Peyer's patch (tissue), 4 donors: Measurements from ENCODE around the gene KCNN3. TPM values are rescaled to one million over a fixed set of nuclear protein-coding genes. Genes with fewer than 3 reads are reported as not detected.

Source experiments
- DNase-seq, 3 donors: peaks; one replicate each; pipeline ENCODE4 v3.0.0-alpha.2; 2017 to 2019
- H3K27ac ChIP-seq, 4 donors: fragments of 200-600 bp; sonication (generic); one replicate each; pipeline ENCODE4 v1.5.1; 2016 to 2019
- H3K27me3 ChIP-seq, 2 donors: fragments of 200-600 bp; sonication (generic); one replicate each; pipeline ENCODE4 v1.5.1; 2019
- H3K36me3 ChIP-seq, 3 donors: fragments of 200-600 bp; sonication (generic); one replicate each; pipeline ENCODE4 v1.5.1; 2016 to 2019
- H3K4me1 ChIP-seq, 4 donors: fragments of 200-600 bp; sonication (generic); one replicate each; pipeline ENCODE4 v1.5.1; 2016 to 2019
- H3K4me3 ChIP-seq, 4 donors: fragments of 200-600 bp; sonication (generic); 1 replicate in 3 of 4; 2 replicates in 1 of 4; pipeline ENCODE4 v1.5.1; 2016 to 2019; ENCODE audit warnings: mild to moderate bottlenecking in 1 of 4
- H3K9me3 ChIP-seq, 4 donors: fragments of 200-600 bp; sonication (generic); one replicate each; pipeline ENCODE4 v1.5.1; 2016 to 2019; ENCODE audit warnings: mild to moderate bottlenecking in 1 of 4
- POLR2A ChIP-seq, 2 donors: fragments of 450-650 bp; IDR thresholded peaks; one replicate each; pipeline ENCODE4 v1.5.1; 2017; ENCODE audit warnings: antibody characterized with exemption in 2 of 2, mild to moderate bottlenecking in 2 of 2, moderate library complexity in 2 of 2
- total RNA-seq, 4 donors: library from RNA; depleted of rRNA; stranded (reverse); fragments of >200 nt; gene quantifications; one replicate each; pipeline ENCODE4 v1.1.0, GENCODE V29; 2016
- TF ChIP-seq, protein P1 (sequence below), 6 experiments: fragments of 450-650 bp in 4 of 6; fragments of 200-600 bp in 2 of 6; sonication (generic) in 1 of 6; IDR thresholded peaks; one replicate each; pipeline ENCODE4 v1.5.1; 2017 to 2019; ENCODE audit warnings: antibody characterized with exemption in 6 of 6, mild to moderate bottlenecking in 3 of 6, moderate library complexity in 1 of 6

KCNN3 gene
- total RNA-seq, 4 donors from 2014 or later = 0.85 to 1.7 (median 1.2) TPM

DNA sequence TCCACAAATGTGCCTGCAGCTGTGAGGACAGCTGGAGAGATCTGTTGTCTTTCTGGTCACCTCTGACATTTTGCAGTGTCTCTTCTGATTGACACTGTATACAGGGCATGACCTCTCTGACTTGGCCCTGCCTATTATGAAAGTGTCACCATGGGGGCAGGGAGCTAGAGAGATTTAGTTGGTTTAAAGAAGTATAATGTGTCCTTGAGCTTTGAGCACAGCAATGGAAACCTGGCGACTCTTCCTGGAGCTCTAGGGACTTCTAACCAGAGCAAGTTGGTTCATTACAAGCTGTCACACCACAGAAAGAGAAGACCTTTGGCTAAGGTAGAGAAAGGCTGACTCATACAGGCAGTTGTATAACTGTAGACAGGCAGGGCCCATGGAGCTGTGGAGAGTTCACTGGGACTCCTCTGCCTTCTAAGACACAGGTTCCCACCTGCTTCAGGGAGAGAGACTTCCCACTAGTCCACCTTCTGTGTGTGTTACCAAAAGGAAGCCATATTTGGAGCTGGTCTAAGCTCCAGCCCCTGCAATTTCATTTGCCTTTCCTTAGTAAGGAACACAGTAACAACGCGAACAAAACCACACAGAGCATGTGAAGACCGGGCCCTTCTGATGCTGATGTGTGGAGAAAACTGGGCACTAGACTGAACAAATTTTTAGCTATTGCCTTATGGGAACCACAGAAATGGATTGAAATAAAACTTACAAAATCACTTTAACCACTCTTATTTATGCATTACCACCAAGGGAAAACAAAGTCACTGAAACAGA, 171.6 kb downstream of the KCNN3 start:
- no peaks in the 10 kb centered on the region for H3K9me3 ChIP-seq
- no peak overlapping the region for H3K4me3 ChIP-seq
- no peaks in the 10 kb centered on the region for H3K27me3 ChIP-seq
- peak in 1 of 3 donors; percentile 60 for DNase-seq
- H3K27ac ChIP-seq = peak overlapping the region in 2 of 4 donors; percentile 38 to 46
- no peaks in the 10 kb centered on the region for H3K4me1 ChIP-seq
- no peak for TF ChIP-seq POLR2A (IDR thresholded peaks at IDR 0.05)
- TF ChIP-seq, protein P1, sequence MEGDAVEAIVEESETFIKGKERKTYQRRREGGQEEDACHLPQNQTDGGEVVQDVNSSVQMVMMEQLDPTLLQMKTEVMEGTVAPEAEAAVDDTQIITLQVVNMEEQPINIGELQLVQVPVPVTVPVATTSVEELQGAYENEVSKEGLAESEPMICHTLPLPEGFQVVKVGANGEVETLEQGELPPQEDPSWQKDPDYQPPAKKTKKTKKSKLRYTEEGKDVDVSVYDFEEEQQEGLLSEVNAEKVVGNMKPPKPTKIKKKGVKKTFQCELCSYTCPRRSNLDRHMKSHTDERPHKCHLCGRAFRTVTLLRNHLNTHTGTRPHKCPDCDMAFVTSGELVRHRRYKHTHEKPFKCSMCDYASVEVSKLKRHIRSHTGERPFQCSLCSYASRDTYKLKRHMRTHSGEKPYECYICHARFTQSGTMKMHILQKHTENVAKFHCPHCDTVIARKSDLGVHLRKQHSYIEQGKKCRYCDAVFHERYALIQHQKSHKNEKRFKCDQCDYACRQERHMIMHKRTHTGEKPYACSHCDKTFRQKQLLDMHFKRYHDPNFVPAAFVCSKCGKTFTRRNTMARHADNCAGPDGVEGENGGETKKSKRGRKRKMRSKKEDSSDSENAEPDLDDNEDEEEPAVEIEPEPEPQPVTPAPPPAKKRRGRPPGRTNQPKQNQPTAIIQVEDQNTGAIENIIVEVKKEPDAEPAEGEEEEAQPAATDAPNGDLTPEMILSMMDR (IDR thresholded peaks at IDR 0.05) = no peak
- no peaks in the 10 kb centered on the region for H3K36me3 ChIP-seq

DNA sequence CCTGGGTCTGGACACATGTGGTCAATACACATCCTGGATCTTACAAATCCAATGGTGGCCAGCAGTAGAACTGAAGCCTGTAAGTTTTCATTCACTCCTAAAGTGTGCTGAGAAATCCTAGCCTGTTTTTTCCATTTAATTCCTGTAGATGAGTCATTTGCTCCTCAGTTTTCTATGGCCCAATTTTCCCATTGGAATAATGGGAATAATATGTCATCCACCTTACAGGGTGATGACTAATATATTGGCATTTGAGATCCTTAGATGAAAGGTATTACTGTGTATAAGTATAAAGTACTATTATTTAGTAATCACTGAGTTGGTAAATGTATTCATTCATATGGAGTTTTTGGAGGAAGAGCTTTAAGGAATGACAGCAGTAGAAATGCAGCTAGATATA, 172.4 kb downstream of the KCNN3 start:
- no peak for DNase-seq
- H3K4me1 ChIP-seq = no peaks in the 10 kb centered on the region
- no peak overlapping the region for H3K4me3 ChIP-seq
- H3K36me3 ChIP-seq = no peaks in the 10 kb centered on the region
- TF ChIP-seq, protein P1 (IDR thresholded peaks at IDR 0.05) = no peak
- no peak for TF ChIP-seq POLR2A (IDR thresholded peaks at IDR 0.05)
- no peaks in the 10 kb centered on the region for H3K27me3 ChIP-seq
- peak overlapping the region in 1 of 4 donors; percentile 46 for H3K27ac ChIP-seq
- no peaks in the 10 kb centered on the region for H3K9me3 ChIP-seq

DNA sequence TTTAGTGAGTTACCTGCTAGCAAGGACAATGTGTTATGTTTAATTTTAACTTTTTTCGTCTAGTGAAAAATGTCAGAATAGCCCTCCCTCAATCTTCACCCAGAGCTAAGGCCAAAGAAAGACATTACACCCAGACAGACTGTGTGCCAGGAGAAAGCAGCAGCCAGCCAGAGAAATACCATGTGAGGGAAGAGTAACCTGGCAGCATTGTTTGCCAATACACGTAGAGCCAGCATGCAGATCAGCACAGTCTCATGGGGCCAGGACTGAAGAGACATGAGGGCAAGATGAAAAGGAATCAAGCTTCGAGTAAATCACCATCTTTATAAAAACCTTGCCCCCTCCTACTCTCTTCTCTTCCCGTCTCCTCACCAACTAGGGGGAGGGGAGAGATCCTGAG, 173.6 kb downstream of the KCNN3 start:
- H3K27me3 ChIP-seq = no peaks in the 10 kb centered on the region
- TF ChIP-seq POLR2A (IDR thresholded peaks at IDR 0.05) = no peak
- TF ChIP-seq, protein P1 (IDR thresholded peaks at IDR 0.05) = no peak
- H3K4me3 ChIP-seq = no peak overlapping the region
- DNase-seq = no peak
- H3K27ac ChIP-seq = no peak overlapping the region
- no peaks in the 10 kb centered on the region for H3K9me3 ChIP-seq
- no peaks in the 10 kb centered on the region for H3K4me1 ChIP-seq
- H3K36me3 ChIP-seq = no peaks in the 10 kb centered on the region

DNA sequence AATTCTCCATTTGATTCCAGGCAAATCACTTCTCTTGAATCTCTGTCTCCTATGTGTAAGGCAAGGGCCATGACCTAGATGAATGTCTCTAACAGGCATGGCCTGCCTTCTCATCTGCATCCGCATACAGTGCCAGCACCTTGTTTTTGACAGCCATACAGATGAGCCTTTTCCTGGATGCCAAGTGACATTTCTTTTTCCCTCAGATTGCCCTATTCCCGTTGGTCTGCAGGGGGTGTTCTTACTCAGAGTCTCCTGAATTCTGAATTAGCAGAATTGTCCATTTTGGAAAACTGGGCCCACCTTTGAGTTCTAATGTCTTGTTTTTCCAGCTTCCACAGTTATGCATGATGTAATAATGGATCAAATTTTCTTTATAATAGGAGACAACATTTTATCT, 174.1 kb downstream of the KCNN3 start:
- Histone ChIP-seq H3K4me3 (no peak overlapping the region), H3K27ac (no peak overlapping the region), H3K27me3 (no peaks in the 10 kb centered on the region), H3K36me3 (no peaks in the 10 kb centered on the region), H3K4me1 (no peaks in the 10 kb centered on the region), H3K9me3 (no peaks in the 10 kb centered on the region)
- no peak for DNase-seq
- TF ChIP-seq, protein P1 (IDR thresholded peaks at IDR 0.05) = peak in 1 of 6 experiments; percentile 9
- TF ChIP-seq POLR2A (IDR thresholded peaks at IDR 0.05) = no peak

DNA sequence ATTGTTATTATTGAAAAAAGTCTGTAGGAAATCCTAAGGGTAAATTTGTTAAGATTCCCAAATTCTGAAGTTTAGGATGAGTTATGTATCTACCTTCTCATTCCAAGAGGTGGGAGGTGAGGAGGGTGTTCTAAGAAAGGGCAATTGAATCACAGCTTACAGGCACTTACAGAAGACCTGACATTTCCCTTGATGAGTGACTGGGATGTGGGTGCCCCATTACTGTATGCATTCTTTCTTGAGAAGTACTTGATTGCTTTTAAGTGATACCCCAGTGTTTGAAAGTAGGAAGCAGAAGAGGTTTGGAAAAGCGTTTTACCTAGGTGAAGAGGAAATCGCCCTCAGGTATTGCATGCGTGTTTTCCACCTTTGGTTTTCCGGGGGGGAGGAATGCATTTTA, 175.1 kb downstream of the KCNN3 start:
- TF ChIP-seq, protein P1 (IDR thresholded peaks at IDR 0.05) = no peak
- no peak for TF ChIP-seq POLR2A (IDR thresholded peaks at IDR 0.05)
- H3K27ac ChIP-seq = no peak overlapping the region
- no peak for DNase-seq

More for the DNA sequence above, 175.1 kb downstream of the KCNN3 start:
- no peaks in the 10 kb centered on the region for H3K36me3 ChIP-seq
- no peaks in the 10 kb centered on the region for H3K4me1 ChIP-seq
- H3K27me3 ChIP-seq = no peaks in the 10 kb centered on the region
- no peaks in the 10 kb centered on the region for H3K9me3 ChIP-seq
- no peak overlapping the region for H3K4me3 ChIP-seq
